Keratinocyte (primary cell): ENCODE results near the gene PDE10A. TPM values are rescaled to one million over a fixed set of nuclear protein-coding genes. Genes with fewer than 3 reads are reported as not detected.

Experiments used
- DNase-seq: peaks from one replicate; pipeline ENCODE4 v3.0.0-alpha.2; 2011; ENCODE audit warnings: low read depth, missing footprints, low spot score
- FAIRE-seq: peaks from 2 replicates; lab custom pipeline; 2011; peaks lifted over from hg19 to GRCh38; lab: Jason Lieb, UNC
- H2AFZ ChIP-seq: 2 replicates; pipeline ENCODE4 v1.6.0; 2012; ENCODE audit warnings: low read length, control low read depth, inconsistent platforms; ENCODE audit not compliant: control insufficient read depth
- H3K27ac ChIP-seq: 2 replicates; pipeline ENCODE4 v1.5.1; 2011; ENCODE audit warnings: low read length; ENCODE audit not compliant: control insufficient read depth, insufficient read depth
- H3K27me3 ChIP-seq: 3 replicates; pipeline ENCODE4 v1.6.0; 2011; ENCODE audit warnings: low read length; ENCODE audit not compliant: control insufficient read depth, insufficient read depth; ENCODE audit errors: extremely low read depth
- H3K36me3 ChIP-seq, 2 experiments: 2 replicates in 1 of 2; 3 replicates in 1 of 2; pipeline ENCODE4 v1.5.1; 2011; ENCODE audit warnings: low read length in 2 of 2, mild to moderate bottlenecking in 1 of 2; ENCODE audit not compliant: control insufficient read depth in 2 of 2, insufficient read depth in 2 of 2; ENCODE audit errors: extremely low read depth in 1 of 2
- H3K4me1 ChIP-seq: 3 replicates; pipeline ENCODE4 v1.5.1; 2011; ENCODE audit warnings: low read length; ENCODE audit not compliant: control insufficient read depth, insufficient read depth; ENCODE audit errors: extremely low read depth
- H3K4me2 ChIP-seq: 3 replicates; pipeline ENCODE4 v1.6.0; 2011; ENCODE audit warnings: low read depth, low read length; ENCODE audit not compliant: control insufficient read depth, insufficient read depth; ENCODE audit errors: extremely low read depth
- H3K4me3 ChIP-seq, 3 experiments: fragments of 200-600 bp in 1 of 3; sonication (generic) in 1 of 3; 2 replicates in 2 of 3; 3 replicates in 1 of 3; pipeline ENCODE4 v1.5.1; 2011 to 2016; ENCODE audit warnings: low read length in 3 of 3, mild to moderate bottlenecking in 3 of 3, control low read depth in 2 of 3, inconsistent platforms in 1 of 3, low read depth in 1 of 3, mixed read lengths in 1 of 3, mixed run types in 1 of 3, moderate library complexity in 1 of 3; ENCODE audit not compliant: control insufficient read depth in 2 of 3, insufficient read depth in 2 of 3; ENCODE audit errors: extremely low read depth in 1 of 3
- H3K79me2 ChIP-seq: 2 replicates; pipeline ENCODE4 v1.6.0; 2012; ENCODE audit warnings: low read length; ENCODE audit not compliant: control insufficient read depth, insufficient read depth
- H3K9ac ChIP-seq: 3 replicates; pipeline ENCODE4 v1.6.0; 2011; ENCODE audit warnings: low read length; ENCODE audit not compliant: control insufficient read depth, insufficient read depth; ENCODE audit errors: extremely low read depth
- H3K9me1 ChIP-seq: 3 replicates; pipeline ENCODE4 v1.6.0; 2011; ENCODE audit warnings: low read length; ENCODE audit not compliant: control insufficient read depth, insufficient read depth; ENCODE audit errors: extremely low read depth
- H3K9me3 ChIP-seq: 2 replicates; pipeline ENCODE4 v1.5.1; 2012; ENCODE audit warnings: low read depth, low read length; ENCODE audit not compliant: control insufficient read depth
- H4K20me1 ChIP-seq: 3 replicates; pipeline ENCODE4 v1.6.0; 2011; ENCODE audit warnings: low read length; ENCODE audit not compliant: control insufficient read depth, insufficient read depth; ENCODE audit errors: extremely low read depth
- EZH2 ChIP-seq: IDR thresholded peaks from one replicate; pipeline ENCODE4 v1.6.1; 2012; ENCODE audit warnings: inconsistent platforms, mild to moderate bottlenecking, low read length, moderate library complexity
- dilution Hi-C: fragments of 300-500 bp; cut with MboI; formaldehyde crosslinking; loops from one replicate; pipeline ENCODE4 v1.7.0; 2020; ENCODE audit warnings: low sequenced_read_pairs; ENCODE audit not compliant: extremely low pct_ligation_motif_present
- polyA plus RNA-seq, 5 experiments: library from polyadenylated mRNA; depleted of rRNA in 3 of 5; stranded (reverse) in 3 of 5; stranded (forward) in 1 of 5; unstranded in 1 of 5; fragments of >200 nt; gene quantifications; 1 replicate in 1 of 5; 2 replicates in 3 of 5; 3 replicates in 1 of 5; pipeline versions ENCODE4 v1.2.1 to v1.2.3, GENCODE V29; 2011 to 2012; ENCODE audit warnings: missing spikeins in 2 of 5, low read depth in 1 of 5, low replicate concordance in 1 of 5
- TF ChIP-seq, protein P1 (sequence below), 3 experiments: IDR thresholded peaks in 1 of 3; conservative IDR thresholded peaks in 1 of 3; optimal IDR thresholded peaks in 1 of 3; 2 replicates in 2 of 3; 3 replicates in 1 of 3; pipeline versions ENCODE3 to v1.5.1; 2011; ENCODE audit warnings: low read length in 3 of 3, mild to moderate bottlenecking in 3 of 3, moderate library complexity in 2 of 3, control low read depth in 1 of 3, inconsistent platforms in 1 of 3; ENCODE audit not compliant: insufficient read depth in 2 of 3; ENCODE audit errors: extremely low read depth in 1 of 3

PDE10A gene
- polyA plus RNA-seq, 1 donor (not counting 4 experiments of a cell fraction or from before 2014, with no cell fraction given), result not detected

GRCh38 chr6:165426892-165427291 is 236.1 kb downstream of the PDE10A start:
- no peak overlapping the region for H2AFZ ChIP-seq
- H3K9me1 ChIP-seq, result no peaks in the 10 kb centered on the region
- no peak for DNase-seq
- H3K36me3 ChIP-seq, result no peaks in the 10 kb centered on the region
- H3K4me2 ChIP-seq, result no peak overlapping the region
- H4K20me1 ChIP-seq, result no peaks in the 10 kb centered on the region
- H3K4me1 ChIP-seq, result no peaks in the 10 kb centered on the region
- TF ChIP-seq, protein P1, sequence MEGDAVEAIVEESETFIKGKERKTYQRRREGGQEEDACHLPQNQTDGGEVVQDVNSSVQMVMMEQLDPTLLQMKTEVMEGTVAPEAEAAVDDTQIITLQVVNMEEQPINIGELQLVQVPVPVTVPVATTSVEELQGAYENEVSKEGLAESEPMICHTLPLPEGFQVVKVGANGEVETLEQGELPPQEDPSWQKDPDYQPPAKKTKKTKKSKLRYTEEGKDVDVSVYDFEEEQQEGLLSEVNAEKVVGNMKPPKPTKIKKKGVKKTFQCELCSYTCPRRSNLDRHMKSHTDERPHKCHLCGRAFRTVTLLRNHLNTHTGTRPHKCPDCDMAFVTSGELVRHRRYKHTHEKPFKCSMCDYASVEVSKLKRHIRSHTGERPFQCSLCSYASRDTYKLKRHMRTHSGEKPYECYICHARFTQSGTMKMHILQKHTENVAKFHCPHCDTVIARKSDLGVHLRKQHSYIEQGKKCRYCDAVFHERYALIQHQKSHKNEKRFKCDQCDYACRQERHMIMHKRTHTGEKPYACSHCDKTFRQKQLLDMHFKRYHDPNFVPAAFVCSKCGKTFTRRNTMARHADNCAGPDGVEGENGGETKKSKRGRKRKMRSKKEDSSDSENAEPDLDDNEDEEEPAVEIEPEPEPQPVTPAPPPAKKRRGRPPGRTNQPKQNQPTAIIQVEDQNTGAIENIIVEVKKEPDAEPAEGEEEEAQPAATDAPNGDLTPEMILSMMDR (optimal IDR thresholded peaks at IDR 0.05 in 1 of 3, IDR thresholded peaks at IDR 0.05 in 1 of 3, conservative IDR thresholded peaks at IDR 0.05 in 1 of 3; ENCODE audit: extremely low read depth in 1 of 3, insufficient read depth in 2 of 3, low read length in 3 of 3), result no peak
- peaks cover 4% of the 10 kb centered on the region for H3K9me3 ChIP-seq
- no peaks in the 10 kb centered on the region for H3K79me2 ChIP-seq
- dilution Hi-C loops, result no loop called here
- H3K4me3 ChIP-seq, result no peak overlapping the region
- H3K27me3 ChIP-seq, result no peaks in the 10 kb centered on the region
- no peak overlapping the region for H3K9ac ChIP-seq
- FAIRE-seq, result no peak
- no peak overlapping the region for H3K27ac ChIP-seq

DNA sequence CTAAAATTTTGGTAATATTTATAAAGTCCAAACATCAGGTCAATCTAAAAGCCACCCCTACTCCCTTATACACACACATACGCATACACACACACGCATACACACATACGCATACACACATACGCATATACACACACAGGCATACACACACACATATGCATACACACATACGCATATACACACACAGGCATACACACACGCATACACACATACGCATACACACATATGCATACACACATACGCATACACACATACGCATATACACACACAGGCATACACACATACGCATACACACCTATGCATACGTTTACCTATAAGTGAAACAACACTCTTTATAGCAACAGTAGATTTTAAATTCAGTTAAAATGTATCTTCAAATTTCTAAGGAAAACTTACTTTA is 240.8 kb downstream of the PDE10A start:
- no peak overlapping the region for H3K9ac ChIP-seq
- no peaks in the 10 kb centered on the region for H3K4me1 ChIP-seq
- no peaks in the 10 kb centered on the region for H4K20me1 ChIP-seq
- dilution Hi-C loops, result no loop called here
- H3K36me3 ChIP-seq, result no peaks in the 10 kb centered on the region
- FAIRE-seq (no peak), DNase-seq (no peak)
- H3K27me3 ChIP-seq, result no peaks in the 10 kb centered on the region
- no peak overlapping the region for H2AFZ ChIP-seq
- H3K4me3 ChIP-seq, result no peak overlapping the region
- H3K9me3 ChIP-seq, result peaks cover 3% of the 10 kb centered on the region
- no peaks in the 10 kb centered on the region for H3K79me2 ChIP-seq
- TF ChIP-seq, protein P1 (optimal IDR thresholded peaks at IDR 0.05 in 1 of 3, IDR thresholded peaks at IDR 0.05 in 1 of 3, conservative IDR thresholded peaks at IDR 0.05 in 1 of 3; ENCODE audit: extremely low read depth in 1 of 3, insufficient read depth in 2 of 3, low read length in 3 of 3), result no peak
- no peak for TF ChIP-seq EZH2
- no peaks in the 10 kb centered on the region for H3K9me1 ChIP-seq
- H3K4me2 ChIP-seq, result no peak overlapping the region
- no peak overlapping the region for H3K27ac ChIP-seq
